Activated CD4-positive, alpha-beta T cell treated with anti-CD3 and anti-CD28 coated beads, Interleukin-2, amount 10 ng/mL, durations not matched to agents 24 days and 14 days (primary cell): ENCODE data around the gene RAB19. TPM values are rescaled to one million over a fixed set of nuclear protein-coding genes. Genes with fewer than 3 reads are reported as not detected.

Experiments
- total RNA-seq: library from RNA; stranded (reverse); gene quantifications from 2 replicates; pipeline ENCODE4 v1.2.3, GENCODE V29; 2022

Gene RAB19
- total RNA-seq, 1 donor from 2014 or later: 24.4 TPM

Other genes with a start within 250 kb of the RAB19 start
- gene KDM7A, start 227.1 kb upstream of the RAB19 start, total RNA-seq: 21.8 and 25.9 TPM in 2 replicates
- gene SLC37A3, start 5.5 kb upstream of the RAB19 start, total RNA-seq: 162 and 167 TPM in 2 replicates
- 59.7 and 67.5 TPM in 2 replicates for gene MKRN1, start 75.4 kb downstream of the RAB19 start, total RNA-seq
- gene DENND2A, start 236.8 kb downstream of the RAB19 start, total RNA-seq: not detected in 2 replicates